Stimulated activated CD8-positive, alpha-beta memory T cell treated with anti-CD3 and anti-CD28 coated beads, Interleukin-15, amount 100 ng/mL, for 24 hours (primary cell): ENCODE measurements around the gene CLEC10A.
"Not testable (repeated sequence)": the region's sequence is repeated elsewhere in the genome, so short reads cannot be mapped to it uniquely, and the experiment has no call there.

Experiments
- DNase-seq: peaks from one replicate; pipeline ENCODE4 v3.0.0-alpha.2; 2020; ENCODE audit warnings: low read depth

The CLEC10A gene

DNA sequence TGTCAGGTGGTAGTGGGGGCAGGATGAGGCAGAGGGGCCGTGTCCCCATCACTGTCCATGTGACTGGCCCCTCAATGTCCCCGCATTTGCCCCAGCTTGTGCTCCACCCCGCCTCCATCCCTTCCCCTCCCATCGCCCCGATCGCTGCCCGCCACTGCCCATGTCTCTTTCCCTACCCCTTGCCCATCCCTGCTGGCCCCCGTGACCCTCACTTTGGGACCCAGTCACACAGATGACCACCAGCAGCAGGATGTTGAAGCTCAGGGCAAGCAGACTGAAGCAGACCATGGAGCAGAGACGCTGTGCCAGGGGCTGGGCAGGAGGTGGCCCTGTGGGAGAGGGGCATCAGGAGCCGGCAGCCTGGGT lies 28.5 kb upstream of the CLEC10A start:
- no peak for DNase-seq

DNA sequence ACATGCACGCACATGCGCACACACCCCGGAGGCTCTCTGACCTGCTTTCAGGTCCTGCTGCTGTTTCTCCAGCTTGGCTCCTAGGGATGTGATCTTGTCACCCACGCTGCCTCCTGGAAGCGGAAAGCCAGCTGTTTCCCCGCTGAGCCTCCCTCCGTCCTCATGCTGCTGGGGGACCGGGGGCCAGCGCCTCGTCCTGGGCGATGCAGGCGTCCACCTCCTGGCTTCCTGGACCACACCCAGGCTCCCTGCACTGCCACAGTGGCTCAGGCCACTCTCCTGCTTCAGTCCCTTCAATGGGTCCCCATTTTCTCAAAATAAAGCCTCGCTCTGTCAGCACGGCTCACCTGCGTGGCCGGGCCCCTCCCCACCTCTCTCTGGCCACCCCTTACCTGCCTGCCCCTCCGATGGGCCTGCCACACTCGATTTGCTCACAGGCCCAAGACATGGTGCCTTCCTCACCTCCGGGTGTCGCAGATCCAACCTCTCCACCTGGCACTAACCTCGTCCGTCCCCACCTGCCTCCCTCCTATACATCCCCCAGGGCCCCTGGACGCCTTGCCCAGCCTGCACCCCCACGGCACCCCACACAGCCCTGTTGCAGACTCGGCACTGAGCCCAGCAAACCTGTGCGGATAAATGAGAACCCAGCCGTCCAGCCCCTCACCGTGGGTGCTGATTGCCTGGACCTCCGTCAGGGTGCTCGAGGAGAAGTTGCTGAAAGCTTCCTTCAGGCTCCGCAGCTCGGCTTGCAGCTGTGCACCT lies 27.9 kb upstream of the CLEC10A start:
- DNase-seq: no peak

DNA sequence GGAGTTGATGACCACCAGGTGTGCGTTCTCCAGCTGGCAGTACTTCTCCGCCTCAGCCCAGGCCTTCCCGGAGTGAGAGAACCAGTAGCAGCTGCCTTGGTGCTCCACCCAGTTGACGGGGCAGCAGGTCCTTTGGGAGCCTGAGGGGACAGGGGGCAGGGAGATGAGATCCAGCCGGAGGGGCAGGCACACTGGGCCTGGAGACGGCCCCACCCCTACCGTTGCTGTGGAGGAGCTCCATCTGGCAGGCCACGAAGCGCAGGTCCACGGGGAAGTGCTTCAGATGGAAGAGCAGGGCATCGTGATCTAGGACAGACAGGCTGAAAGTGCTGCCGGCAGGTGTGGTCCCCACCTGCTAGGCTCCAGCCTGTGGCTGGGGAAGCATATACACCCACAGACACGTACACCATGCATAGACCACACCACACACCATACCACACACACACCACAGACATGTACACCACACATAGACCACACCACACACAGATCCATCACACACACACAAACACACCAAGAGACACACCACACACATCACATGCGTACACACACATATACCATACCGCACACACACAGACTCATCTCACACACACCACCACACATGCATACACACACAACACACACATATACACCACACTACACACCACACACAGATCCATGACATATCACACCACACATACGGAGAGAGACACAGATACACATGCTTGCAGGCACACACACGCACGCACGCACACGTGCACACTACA lies 27.1 kb upstream of the CLEC10A start:
- DNase-seq: no peak

GRCh38 chr17:7102421-7102820 lies 22.4 kb upstream of the CLEC10A start:
- DNase-seq: no peak

DNA sequence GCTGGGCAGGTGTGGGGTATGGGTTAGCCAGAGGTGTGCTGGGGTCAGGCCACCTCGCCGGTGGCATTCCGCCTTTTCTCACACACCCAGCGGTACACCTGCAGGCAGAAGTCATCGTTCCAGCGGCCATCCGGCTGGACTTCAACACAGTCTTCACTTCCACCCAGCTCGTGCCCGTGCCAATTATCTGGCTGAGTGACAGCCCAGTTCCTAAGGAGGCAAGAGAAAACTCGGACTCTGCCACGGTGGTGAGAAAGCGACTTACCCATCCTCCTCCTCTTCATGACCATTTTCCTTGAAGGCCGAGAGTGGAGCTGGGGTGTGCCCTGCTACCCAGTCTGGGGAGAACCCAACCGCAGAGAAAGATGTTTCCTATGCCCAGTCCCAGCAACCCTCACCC lies 21.5 kb upstream of the CLEC10A start:
- DNase-seq: no peak

DNA sequence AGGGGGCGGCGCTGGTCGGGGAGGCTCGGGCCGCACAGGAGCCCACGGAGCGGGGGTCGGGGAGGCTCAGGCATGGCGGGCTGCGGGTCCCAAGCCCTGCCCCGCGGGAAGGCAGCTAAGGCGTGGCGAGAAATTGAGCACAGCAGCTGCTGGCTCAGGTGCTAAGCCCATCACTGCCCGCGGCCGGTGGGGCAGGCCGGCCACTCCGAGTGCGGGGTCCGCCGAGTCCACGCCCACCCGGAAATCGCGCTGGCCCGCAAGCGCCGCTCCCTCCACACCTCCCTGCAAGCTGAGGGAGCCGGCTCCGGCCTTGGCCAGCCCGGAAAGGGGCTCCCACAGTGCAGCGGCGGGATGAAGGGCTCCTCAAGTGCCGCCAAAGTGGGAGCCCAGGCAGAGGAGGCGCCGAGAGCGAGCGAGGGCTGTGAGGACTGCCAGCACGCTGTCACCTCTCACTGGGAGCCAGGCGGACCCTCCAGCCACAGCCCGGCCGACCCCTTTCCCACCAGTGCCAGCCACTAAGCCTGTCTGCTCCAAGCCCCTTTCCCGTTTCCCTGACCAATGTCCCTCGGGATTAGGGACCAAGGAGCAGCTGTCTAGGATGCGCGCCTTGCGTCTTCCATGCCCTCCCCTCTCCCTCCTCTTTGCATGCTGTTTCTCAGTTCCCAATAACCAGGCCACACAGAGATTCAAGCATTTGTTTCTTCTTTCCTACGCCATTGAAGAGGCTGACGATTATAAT lies 20.8 kb upstream of the CLEC10A start:
- not testable (repeated sequence) for DNase-seq

- no peak for DNase-seq
Observed at GRCh38 chr17:7098802-7099459, 18.9 kb upstream of the CLEC10A start.

DNA sequence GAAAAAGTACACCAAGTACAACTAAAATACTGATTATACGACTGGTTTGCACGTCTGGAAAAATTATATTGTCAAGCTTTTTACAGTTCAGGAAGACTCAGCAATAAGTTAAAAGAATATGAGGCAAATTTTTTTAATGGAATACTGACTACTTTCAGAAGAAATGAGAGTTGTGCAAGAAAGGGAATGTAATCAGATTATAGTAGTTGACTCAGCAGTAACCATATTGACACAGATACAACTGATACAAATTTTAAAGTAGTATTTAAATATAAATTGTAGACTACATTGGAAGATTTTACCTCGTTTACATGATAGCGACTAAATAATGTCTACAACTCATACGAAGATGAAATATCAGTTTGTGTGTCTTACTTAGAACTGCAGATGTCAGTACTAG lies 17.9 kb upstream of the CLEC10A start:
- DNase-seq: no peak

DNA sequence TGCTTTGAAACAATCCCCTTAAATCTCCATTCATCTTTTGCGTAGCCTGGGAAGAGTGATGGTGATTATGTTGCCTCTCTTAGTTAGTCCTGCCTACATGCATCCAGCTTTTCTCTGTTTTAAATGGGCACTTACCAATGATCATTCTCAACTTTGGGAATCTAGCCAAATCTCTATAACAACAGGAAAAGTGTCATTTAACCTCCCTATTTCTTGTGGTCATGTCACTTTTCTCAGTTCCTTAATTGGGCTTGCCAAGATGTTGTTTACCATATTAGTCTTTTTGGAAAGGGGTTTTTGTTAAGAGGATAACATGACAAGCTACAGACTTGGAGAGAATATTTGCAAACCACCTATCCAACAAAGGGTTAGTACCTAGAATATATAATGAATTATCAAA lies 15.6 kb upstream of the CLEC10A start:
- DNase-seq: no peak

- no peak for DNase-seq
Observed at GRCh38 chr17:7094652-7095019, 14.6 kb upstream of the CLEC10A start.

DNA sequence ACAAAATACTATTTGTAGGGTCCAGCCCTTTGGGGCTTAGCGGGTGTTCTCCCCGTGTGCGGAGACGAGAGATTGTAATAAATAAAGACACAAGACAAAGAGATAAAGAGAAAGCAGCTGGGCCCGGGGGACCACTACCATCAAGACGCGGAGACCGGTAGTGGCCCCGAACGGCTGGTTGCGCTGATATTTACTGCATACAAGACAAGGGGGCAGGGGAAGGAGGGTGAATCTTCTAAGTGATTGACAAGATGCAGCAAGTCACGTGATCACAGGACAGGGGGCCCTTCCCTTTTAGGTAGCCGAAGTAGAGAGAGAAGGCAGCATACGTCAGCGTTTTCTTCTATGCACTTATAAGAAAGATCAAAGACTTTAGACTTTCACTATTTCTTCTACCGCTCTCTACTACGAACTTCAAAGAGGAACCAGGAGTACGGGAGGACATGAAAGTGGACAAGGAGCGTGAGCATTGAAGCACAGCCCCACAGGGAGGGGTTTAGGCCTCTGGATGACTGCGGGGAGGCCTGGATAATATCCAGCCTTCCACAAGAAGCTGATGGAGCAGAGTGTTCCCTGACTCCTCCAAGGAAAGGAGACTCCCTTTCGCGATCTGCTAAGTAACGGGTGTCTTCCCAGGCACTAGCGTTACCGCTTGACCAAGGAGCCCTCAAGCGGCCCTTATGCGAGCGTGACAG lies 11.4 kb upstream of the CLEC10A start:
- not testable (repeated sequence) for DNase-seq

DNA sequence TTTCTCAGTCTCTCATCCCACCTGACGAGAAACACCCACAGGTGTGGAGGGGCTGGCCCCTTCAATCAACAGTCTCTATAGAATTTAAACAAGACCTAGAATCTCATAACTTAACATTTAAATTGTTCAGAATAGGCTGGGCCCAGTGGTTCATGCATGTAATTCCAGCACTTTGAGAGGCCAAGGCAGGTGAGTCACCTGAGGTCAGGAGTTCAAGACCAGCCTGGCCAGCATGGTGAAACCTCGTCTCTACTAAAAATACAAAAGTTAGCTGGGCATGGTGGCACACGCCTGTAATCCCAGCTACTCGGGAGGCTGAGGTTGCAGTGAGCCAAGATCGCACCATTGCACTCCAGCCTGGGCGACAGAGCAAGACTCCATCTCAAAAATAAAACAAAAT lies 9.5 kb upstream of the CLEC10A start:
- DNase-seq: not testable (repeated sequence)

- DNase-seq: not testable (repeated sequence)
Observed at GRCh38 chr17:7088442-7088841, 8.4 kb upstream of the CLEC10A start.

DNA sequence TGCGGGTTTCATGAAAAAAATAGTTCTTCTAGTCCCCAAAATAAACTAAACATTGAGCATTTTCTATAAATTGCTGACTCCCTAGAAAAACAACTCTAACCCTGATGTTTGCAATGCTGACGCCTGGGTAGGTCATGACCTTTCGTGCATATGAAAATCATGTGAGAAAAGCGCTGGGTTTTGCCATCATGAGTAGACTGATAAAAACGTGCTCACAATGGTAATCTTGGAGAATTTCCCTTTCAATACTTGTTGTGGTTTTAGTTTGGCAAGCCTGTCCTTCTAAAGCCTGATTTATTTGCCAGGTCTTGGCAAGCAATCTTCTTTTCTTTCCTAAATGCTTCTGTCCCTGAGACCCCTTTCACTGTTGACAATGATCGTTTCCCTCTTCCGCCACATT lies 4.0 kb upstream of the CLEC10A start:
- no peak for DNase-seq

GRCh38 chr17:7083592-7083991 lies 3.5 kb upstream of the CLEC10A start:
- no peak for DNase-seq

- DNase-seq: no peak
Observed at GRCh38 chr17:7081341-7082062, 1.5 kb upstream of the CLEC10A start.

GRCh38 chr17:7080456-7081041 lies 498 bp upstream of the CLEC10A start:
- DNase-seq: no peak

GRCh38 chr17:7078711-7079110 lies 1.3 kb downstream of the CLEC10A start:
- no peak for DNase-seq

- no peak for DNase-seq
Observed at GRCh38 chr17:7077911-7078546, 2.0 kb downstream of the CLEC10A start.

DNA sequence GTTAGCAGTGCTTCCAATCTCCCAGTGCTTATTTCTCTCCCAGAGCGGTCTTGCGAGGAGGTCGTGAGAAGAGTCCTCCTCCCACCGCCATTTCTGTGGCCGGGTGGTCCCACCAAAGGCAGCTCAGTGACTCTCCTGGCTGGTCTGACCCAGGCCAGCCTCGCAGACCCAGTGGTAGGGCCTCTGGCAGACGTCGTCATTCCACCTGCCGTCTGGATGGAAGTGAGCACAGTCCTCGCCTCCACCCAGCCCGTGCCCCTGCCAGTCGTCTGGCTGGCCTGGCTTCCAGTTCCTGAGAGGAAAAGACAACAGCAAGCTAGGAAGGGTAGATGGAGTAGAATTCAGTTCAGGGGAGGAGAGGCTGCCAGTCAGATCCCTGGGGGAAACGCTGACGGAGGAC lies 5.1 kb downstream of the CLEC10A start:
- DNase-seq: no peak
